Gastroesophageal sphincter (tissue), 3 donors: Measurements from ENCODE around the gene KRTAP3-2.

Experiments
- POLR2AphosphoS5 ChIP-seq: sonication (generic); formaldehyde crosslinking; IDR thresholded peaks from one replicate; pipeline ENCODE4 v1.6.1; 2017; ENCODE audit warnings: antibody characterized with exemption
- TF ChIP-seq, protein P1 (sequence below), 4 experiments: fragments of 200-600 bp in 2 of 4; fragments of 450-650 bp in 2 of 4; sonication (generic) in 1 of 4; IDR thresholded peaks; one replicate each; pipeline ENCODE4 v1.5.1; 2017 to 2019; ENCODE audit warnings: antibody characterized with exemption in 4 of 4, mild to moderate bottlenecking in 2 of 4, moderate library complexity in 2 of 4

DNA sequence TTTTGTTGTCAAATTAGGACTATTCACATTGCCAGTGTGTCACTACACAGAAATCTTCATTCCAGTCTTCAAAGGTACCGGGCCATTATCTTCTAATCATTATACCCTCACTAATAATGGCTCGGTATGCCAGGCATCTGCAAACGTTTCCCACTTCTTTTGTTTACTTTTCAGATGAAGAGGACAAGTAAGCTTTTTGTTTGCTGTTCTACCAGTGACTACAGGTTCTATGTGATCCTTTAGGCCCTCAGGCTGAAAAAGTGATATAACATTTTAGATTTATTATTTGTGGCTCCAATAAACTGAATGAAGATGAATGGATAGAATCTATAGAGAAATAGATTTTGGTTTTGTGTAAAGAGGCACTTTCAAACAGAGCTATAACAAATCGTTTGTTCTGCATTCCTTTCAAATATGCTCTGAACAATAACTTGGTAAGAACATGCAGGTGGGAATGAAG lies 9.6 kb upstream of the KRTAP3-2 start:
- TF ChIP-seq, protein P1, sequence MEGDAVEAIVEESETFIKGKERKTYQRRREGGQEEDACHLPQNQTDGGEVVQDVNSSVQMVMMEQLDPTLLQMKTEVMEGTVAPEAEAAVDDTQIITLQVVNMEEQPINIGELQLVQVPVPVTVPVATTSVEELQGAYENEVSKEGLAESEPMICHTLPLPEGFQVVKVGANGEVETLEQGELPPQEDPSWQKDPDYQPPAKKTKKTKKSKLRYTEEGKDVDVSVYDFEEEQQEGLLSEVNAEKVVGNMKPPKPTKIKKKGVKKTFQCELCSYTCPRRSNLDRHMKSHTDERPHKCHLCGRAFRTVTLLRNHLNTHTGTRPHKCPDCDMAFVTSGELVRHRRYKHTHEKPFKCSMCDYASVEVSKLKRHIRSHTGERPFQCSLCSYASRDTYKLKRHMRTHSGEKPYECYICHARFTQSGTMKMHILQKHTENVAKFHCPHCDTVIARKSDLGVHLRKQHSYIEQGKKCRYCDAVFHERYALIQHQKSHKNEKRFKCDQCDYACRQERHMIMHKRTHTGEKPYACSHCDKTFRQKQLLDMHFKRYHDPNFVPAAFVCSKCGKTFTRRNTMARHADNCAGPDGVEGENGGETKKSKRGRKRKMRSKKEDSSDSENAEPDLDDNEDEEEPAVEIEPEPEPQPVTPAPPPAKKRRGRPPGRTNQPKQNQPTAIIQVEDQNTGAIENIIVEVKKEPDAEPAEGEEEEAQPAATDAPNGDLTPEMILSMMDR (IDR thresholded peaks at IDR 0.05): no peak
- TF ChIP-seq POLR2AphosphoS5: no peak
